Umbilical cord (tissue), 2 donors: ENCODE data around the gene PCDH17. TPM values are rescaled to one million over a fixed set of nuclear protein-coding genes. Genes with fewer than 3 reads are reported as not detected.
A peak's percentile ranks its signal among the peaks of the same experiment; 100 is the strongest.

Experiments used
- DNase-seq: peaks from one replicate; pipeline ENCODE4 v3.0.0-alpha.2; 2015; ENCODE audit warnings: low spot score
- total RNA-seq: library from RNA; depleted of rRNA; stranded (reverse); fragments of >200 nt; gene quantifications from one replicate; pipeline ENCODE4 v1.2.3, GENCODE V29; 2014; ENCODE audit warnings: low replicate concordance; ENCODE audit not compliant: insufficient read depth

Gene PCDH17
- 1.7 TPM for total RNA-seq

- DNase-seq, result peak; percentile 81
These were observed at the start of gene PCDH17 for GRCh38 chr13:57631596-57632275. Gene PCDH17, plus strand, starts transcription at chr13:57631744. Its CDS starts 803 bp downstream, at chr13:57632547.

DNA sequence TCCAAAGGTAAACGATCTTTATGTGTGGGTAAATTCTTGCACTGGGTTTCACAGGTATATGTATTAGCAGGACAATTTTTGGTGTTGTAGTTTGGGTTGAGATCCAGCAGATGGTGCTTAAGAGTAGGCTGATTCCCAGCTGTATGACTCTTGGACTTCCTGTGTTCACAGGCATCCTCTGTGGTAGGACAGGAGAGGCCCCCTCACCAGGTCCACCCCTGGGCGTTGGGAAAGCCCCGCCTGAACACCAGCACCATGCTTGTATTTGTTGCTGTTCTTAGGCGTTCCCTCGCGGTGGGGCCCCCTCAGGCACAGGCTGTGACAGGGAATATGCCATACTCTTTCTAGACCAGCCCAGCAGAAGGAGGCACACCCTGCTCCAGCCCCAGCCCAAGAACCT lies 49.5 kb upstream of the PCDH17 start:
- no peak for DNase-seq

DNA sequence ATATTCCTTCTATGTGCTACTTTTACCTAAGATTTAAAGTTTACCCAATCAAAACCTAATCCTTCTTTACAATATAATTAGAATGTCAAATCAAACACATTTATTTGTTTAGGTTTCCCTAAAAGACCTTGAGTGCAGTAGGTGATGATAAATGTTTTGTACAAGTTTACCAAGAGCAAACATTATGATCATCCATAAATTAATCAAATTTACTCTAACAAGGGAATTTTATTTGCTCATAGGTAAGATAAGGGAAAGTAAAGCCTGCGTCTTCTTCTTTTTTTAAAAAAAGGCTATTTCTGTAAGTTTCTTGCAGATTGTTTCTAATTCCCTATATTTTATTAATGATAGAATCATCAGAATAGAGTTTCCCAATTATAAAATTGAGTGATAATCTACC lies 48.0 kb upstream of the PCDH17 start:
- no peak for DNase-seq

GRCh38 chr13:57588639-57589038 lies 42.9 kb upstream of the PCDH17 start:
- no peak for DNase-seq

- DNase-seq, result no peak
These were observed 35.8 kb upstream of the PCDH17 start for GRCh38 chr13:57595775-57596174.

GRCh38 chr13:57601536-57601935 lies 30.0 kb upstream of the PCDH17 start:
- DNase-seq, result no peak

- no peak for DNase-seq
These were observed 27.1 kb upstream of the PCDH17 start for GRCh38 chr13:57604442-57604841.

GRCh38 chr13:57611969-57612368 lies 19.6 kb upstream of the PCDH17 start:
- no peak for DNase-seq

GRCh38 chr13:57612568-57612967 lies 19.0 kb upstream of the PCDH17 start:
- no peak for DNase-seq

GRCh38 chr13:57624565-57625435 lies 6.7 kb upstream of the PCDH17 start:
- DNase-seq, result peak; percentile 61

DNA sequence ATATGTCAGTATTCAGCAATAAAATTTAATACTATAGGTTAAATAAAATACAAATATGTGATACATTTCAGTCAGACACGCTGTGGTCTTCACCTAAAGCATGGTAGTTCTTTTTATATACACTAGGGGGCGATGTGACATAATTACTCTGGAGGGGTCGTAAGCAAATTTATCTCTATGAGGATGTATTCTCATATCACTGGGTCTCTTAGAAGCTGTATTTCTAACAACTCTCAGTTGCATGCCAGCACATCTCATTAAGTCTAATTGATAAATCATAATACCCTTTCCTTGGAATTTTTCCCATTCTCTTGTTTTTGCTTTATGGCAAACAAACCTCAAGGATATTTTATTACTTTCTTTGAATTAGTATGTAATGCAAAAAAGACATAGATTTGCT lies 3.9 kb upstream of the PCDH17 start:
- peak; percentile 29 for DNase-seq

- peak; percentile 66 for DNase-seq
These were observed 2.1 kb upstream of the PCDH17 start for GRCh38 chr13:57629391-57629804.

DNA sequence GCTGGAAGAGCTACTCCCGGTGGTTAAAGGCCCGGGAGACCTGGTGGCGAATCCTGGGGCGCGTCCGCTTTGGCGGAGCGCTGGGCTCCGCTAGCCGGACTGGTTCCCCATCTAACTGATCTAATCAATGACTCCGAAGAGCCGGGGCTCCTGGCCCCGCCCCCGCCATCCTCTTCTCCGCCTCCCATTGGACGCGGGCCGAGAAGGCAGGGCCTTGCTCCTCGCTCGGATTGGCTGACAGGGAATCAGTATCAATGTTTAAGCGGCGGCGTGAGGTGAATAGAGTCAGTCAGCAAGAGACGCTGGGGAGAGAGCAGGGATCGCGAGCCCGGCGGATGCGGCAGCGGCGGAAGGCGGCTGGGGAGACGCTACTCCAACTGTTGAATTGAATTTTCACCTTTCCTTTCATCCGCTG lies 1.7 kb upstream of the PCDH17 start:
- peak; percentile 96 for DNase-seq

DNA sequence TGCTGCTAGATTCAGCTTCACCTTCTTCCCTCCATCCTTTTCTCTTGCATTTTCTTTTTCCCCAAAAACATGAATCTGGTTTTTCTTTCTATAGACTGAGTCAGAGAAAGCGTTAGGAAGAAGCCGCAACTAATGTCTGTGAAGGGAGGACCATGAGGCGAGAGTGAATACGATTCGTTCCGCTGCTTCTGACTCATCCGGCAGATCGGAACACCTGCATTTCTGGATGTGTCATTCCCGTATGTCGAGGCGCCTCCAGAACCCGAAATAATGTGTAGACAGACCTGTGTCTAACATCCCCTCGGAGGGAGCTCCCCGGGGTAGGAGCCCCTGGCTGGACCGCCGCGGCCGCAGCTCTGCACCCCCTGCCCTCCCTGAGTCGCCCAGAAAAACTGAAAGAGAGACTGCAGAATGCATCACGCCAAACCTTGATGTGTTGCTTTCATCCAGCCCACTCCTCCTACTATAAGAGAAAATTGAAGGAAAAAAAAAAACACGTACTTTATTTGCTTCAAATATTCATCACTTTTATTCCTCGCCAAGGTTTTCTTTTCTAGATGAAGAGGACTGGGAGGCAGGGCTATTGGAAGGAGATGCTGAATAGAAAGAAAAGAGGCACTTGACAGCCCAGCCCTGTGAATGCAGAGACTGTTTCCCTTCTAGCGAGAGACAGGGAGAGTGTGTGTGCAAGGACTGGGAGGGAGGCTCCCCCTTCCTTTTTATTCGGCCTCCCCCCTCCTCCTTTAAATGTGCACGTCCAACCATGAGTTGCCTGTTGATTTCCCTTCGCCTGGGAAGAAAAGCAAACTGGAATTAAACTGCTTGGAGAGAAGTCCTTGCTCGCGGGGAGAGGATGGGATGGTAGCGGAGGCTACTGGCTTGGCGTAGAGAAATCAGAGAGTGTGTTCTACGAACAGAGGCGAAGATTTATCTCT lies 616 bp upstream of the PCDH17 start:
- DNase-seq, result peak; percentile 49

DNA sequence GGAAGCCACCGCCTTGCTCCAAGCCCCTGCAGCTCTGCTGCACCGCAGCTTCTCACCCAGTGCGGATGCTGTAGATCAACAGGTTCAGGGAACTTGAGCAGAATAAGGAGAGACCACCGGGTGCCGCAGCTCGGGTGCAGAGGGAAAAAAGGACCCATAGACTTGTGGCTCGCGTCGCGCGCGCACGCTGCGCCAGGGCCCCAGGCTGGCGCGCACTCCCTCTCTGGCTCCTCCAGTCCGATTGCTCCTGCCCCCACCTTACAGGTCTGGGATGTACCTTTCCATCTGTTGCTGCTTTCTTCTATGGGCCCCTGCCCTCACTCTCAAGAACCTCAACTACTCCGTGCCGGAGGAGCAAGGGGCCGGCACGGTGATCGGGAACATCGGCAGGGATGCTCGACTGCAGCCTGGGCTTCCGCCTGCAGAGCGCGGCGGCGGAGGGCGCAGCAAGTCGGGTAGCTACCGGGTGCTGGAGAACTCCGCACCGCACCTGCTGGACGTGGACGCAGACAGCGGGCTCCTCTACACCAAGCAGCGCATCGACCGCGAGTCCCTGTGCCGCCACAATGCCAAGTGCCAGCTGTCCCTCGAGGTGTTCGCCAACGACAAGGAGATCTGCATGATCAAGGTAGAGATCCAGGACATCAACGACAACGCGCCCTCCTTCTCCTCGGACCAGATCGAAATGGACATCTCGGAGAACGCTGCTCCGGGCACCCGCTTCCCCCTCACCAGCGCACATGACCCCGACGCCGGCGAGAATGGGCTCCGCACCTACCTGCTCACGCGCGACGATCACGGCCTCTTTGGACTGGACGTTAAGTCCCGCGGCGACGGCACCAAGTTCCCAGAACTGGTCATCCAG lies 964 bp downstream of the PCDH17 start:
- no peak for DNase-seq

DNA sequence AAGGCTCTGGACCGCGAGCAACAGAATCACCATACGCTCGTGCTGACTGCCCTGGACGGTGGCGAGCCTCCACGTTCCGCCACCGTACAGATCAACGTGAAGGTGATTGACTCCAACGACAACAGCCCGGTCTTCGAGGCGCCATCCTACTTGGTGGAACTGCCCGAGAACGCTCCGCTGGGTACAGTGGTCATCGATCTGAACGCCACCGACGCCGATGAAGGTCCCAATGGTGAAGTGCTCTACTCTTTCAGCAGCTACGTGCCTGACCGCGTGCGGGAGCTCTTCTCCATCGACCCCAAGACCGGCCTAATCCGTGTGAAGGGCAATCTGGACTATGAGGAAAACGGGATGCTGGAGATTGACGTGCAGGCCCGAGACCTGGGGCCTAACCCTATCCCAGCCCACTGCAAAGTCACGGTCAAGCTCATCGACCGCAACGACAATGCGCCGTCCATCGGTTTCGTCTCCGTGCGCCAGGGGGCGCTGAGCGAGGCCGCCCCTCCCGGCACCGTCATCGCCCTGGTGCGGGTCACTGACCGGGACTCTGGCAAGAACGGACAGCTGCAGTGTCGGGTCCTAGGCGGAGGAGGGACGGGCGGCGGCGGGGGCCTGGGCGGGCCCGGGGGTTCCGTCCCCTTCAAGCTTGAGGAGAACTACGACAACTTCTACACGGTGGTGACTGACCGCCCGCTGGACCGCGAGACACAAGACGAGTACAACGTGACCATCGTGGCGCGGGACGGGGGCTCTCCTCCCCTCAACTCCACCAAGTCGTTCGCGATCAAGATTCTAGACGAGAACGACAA lies 1.8 kb downstream of the PCDH17 start:
- no peak for DNase-seq

DNA sequence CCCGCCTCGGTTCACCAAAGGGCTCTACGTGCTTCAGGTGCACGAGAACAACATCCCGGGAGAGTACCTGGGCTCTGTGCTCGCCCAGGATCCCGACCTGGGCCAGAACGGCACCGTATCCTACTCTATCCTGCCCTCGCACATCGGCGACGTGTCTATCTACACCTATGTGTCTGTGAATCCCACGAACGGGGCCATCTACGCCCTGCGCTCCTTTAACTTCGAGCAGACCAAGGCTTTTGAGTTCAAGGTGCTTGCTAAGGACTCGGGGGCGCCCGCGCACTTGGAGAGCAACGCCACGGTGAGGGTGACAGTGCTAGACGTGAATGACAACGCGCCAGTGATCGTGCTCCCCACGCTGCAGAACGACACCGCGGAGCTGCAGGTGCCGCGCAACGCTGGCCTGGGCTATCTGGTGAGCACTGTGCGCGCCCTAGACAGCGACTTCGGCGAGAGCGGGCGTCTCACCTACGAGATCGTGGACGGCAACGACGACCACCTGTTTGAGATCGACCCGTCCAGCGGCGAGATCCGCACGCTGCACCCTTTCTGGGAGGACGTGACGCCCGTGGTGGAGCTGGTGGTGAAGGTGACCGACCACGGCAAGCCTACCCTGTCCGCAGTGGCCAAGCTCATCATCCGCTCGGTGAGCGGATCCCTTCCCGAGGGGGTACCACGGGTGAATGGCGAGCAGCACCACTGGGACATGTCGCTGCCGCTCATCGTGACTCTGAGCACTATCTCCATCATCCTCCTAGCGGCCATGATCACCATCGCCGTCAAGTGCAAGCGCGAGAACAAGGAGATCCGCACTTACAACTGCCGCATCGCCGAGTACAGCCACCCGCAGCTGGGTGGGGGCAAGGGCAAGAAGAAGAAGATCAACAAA lies 2.6 kb downstream of the PCDH17 start:
- DNase-seq, result no peak

- no peak for DNase-seq
These were observed 3.3 kb downstream of the PCDH17 start for GRCh38 chr13:57634839-57635165.

- DNase-seq, result no peak
These were observed 4.1 kb downstream of the PCDH17 start for GRCh38 chr13:57635541-57636085.
